GM21723 (cell line): ENCODE data around the gene PSME3.

Experiments
- ATAC-seq: cut with Tn5 transposase; IDR thresholded peaks from one replicate; pipeline ENCODE4 v1.9.1; 2021; ENCODE audit warnings: mild to moderate bottlenecking, moderate library complexity; ENCODE audit not compliant: unreplicated experiment

The PSME3 gene

DNA sequence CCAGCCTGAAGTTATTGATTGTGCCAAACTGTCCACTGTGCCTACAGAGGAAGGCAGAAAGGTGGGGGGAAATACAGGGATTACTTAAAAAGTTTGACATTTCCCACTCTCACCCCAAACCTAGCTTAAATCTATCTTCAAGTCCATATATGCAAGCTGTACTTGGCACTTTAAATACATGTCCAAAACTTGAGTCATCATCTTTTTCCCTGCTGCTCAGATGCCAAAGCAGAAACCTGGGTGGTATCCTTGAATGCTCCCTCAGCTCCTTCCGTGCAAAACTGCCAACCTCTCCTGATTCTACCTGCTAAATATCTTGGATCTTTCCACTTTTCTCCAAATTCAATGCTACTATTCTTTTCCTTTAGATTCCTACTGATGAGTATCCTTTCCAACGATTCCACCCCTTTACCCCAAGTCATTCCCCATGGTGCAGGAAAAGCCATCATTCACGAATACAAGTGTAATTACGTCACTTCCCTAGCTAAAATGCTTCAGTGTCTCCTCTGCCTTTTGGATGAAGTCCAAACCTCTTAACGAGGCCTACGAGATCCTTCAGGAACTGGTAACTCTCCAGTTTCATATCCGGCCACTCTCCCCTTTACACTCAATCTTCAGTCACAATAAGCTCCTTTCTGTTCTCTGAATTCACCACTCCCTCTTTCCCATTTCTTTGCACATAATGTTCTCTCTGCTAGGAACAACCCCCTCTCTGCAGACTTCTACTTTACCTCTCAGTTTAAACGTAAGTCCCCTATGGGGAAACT is 18.4 kb upstream of the PSME3 start:
- no peak for ATAC-seq

DNA sequence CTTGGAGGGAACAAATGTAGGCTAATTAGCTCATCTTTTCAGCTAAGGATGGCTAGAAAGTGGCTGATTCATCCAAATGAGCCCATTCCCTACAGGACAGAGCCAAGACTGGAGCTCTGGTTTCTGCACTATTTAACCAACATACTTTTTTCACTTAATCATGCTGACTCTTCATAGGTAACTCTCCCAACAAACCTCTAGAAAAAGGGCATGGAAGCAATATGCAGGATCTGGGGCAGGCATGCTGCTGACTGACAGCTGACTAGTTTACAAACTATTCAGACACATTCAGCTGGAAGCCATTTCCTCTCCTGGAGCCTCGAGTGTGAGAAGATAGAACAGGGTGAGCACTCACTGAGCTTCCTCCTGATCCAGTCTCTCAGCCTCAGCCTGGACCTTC is 15.3 kb upstream of the PSME3 start:
- ATAC-seq: no peak

DNA sequence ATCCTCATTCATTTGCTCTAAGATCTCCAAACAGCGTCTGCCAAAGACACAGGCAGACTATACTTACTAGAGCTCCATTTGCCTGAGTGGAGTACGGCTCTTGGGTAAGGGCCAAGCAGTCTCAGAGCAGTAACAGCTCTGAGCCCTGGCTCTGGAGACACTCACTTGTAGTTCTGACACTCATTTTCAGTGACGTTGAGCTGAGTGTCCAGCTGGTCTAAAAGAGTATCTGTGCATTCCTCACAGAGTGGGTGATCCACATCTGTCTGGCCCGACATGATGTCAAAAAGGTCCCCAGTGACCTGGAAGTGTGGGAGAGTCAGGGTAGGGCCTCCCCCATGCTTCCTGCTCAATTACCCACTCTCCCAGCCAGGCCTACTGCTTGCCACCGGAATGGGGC is 14.8 kb upstream of the PSME3 start:
- no peak for ATAC-seq

DNA sequence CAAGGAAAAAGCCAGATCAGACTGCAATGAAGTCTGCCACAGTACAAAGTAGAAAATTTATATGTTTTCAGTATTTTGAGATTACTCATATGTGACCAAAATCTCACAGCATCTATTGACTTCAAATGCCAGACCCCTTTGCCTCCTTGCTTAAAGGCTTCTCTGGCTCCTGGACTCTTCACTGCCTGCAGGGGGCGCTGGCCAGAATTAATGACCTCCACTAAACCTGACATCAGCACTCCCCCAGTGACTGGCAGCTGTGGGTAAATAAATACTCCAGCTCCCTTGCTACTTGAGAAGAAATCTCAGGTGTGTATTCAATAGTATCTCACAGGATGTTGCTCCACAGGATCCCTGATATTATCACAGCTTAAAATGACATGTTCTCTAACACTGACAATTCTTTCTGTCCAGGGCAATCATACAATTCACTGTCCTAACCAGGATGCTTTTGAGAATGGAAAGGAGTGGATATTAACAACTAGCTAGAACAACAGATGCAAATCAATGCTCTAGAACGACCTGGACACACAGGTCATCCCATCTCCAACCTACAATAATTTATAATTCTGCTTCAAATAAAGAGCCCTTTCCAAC is 13.2 kb upstream of the PSME3 start:
- ATAC-seq: no peak

DNA sequence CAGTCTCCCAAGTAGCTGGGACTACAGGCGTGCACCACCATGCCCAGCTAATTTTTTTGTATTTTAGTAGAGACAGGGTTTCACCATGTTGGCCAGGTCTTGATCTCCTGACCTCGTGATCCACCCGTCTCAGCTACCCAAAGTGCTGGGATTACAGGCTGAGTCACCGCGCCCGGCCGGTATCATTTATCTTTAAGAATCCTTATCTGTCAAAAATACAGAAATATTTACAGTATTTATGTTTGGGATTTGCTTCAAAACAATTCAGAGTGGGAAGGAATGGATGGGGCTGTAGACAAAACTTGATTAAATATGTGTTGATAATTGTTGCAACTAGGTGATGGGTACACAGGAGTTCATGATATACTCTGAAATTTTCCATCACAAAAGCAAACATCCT is 12.0 kb upstream of the PSME3 start:
- no peak for ATAC-seq

DNA sequence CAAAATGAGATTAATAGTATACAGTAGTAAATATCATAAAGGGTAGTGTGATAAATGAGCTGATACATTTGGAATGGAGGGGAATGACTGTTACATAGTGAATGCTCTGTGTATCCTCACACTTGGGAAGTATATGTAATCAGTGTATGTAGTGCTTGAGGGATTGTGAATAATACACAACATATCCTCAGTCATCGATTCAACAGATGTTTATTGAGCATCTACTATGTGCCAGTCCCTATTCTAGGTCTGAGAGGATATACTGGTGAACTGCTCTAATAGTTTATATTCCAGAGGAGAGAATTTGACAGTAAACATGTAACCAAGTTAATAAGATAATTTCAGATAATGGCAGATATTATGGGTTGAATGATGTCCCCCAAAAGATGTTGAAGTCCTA is 5.7 kb upstream of the PSME3 start:
- no peak for ATAC-seq

DNA sequence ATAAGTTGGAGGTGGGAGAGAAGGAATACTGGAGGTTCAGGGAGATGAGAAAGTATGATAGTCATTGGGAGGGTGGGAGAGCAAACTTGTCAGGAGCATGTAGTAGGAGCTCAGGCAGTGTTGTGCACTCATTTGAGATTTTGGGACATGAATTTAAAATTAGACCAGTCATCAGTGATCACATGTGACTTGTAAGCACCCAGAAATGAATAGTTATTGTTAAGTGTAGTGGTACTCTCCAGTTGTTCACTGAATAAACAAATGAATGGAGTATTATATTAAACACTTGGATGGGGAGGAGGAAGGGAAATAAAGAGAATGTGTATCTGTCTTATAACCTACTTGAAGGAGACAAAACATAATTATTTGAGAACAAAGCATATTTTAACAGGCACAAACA is 2.2 kb upstream of the PSME3 start:
- no peak for ATAC-seq

DNA sequence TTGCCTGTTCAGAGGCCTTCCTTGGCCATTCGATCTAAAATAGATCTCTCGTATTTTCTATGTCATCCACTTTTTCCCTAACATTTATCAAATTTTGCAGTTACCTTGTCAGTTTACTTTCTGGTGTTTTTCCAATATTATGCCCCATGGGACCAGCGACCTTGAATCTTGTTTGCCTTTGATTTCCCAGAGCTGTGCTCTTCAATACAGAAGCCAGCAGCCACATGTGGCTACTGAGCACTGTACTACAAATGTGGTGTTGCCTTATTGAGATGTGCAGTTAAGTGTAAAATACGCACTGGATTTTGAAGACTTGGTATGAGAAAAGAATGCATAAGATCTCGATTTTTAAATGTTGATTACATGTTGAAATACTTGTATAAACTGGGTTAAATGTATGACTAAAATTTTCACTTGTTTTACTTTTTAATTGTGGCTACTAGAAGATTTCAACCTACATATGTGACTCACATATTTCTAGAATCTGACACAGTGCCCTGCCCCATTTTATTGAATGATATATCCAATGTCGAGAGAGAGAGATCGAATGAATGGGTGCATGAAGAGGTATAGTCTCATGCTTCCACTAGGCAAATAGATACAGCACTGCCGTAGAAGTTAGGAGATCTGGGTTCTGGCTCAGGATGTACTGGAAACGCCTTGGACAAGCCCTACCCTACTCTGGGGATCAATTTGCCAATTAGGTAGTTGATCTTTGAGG is 824 bp upstream of the PSME3 start:
- ATAC-seq: peak; percentile 8

DNA sequence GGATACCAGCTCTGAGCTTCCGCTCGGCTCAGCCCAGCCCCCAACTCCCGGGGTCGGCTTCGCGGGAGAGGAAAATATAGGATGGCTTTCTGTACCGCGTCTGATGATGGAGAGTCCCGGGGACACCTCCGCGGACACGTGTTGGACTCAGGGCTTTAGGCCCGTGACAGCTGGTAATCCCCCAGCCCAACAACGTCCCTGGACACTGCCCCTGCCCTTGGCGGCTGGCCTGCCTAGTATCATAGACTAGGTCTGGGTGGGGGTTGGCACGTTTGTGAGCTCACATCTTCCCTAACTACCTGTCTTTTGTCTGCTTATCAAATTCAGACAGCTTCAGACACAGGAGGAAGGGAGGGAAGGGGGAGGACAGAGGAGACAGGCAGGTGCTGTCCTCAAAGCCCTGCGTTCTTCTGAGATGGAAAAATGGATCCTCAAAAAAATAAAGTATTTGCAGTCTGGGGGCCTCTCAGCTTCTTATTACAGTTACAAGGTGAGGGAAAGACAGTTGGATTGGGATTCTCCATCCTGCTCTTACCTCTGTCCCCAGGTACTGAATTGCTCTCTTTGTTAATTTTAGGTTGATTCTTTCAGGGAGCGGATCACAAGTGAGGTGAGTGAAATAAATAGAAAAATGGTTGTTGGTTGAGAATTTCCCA is 698 bp downstream of the PSME3 start:
- peak; percentile 18 for ATAC-seq

DNA sequence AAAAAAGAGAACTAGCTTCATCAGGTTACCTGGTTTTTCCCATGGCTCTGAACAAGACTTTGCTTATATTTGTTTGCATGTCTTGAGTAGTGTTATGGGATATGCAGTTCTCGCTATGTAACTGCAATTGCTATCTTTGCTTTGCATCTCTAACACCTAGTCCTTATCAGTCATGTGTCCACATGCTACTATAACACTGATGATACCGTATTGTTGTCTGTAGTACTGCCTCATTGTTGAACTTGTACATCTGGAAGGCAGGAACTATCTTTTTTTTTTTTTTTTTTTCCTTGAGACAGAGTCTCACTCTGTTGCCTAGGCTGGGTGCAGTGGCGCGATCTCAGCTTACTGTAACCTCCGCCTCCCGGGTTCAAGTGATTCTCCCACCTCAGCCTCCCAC is 2.5 kb downstream of the PSME3 start:
- ATAC-seq: no peak

DNA sequence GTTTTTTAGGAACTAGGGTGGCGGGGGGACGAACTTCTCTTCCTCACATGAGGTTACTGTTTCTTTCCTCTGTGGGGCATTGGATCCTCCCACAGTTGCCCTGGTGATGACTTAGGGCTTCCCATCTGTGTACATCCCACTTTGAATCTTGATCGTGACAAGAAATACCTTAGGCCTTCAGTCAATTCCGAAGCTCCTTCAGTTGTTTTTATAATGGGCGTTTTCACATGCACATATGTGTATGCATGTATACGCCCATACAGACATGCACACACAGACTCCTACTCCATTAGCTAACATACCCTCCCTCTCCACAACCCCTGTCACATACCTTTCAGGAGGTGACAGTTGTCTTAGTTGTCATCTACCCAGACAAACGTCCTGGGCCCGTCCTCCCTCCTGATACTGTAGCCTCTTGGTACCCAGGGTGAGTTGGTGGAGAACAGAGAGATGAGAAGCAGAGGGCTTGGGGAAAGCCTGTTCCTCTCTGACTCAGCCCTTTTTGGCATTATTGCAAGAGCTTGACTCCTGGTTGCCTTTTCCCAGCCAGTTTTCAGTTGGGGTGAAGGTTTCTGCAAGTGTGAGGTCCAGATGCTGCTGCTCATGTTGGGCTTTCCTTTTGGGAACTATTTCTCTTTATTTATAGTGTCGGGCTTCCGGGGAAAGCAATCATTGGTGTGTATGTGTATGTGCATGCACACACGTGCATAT is 8.9 kb downstream of the PSME3 start:
- ATAC-seq: no peak

DNA sequence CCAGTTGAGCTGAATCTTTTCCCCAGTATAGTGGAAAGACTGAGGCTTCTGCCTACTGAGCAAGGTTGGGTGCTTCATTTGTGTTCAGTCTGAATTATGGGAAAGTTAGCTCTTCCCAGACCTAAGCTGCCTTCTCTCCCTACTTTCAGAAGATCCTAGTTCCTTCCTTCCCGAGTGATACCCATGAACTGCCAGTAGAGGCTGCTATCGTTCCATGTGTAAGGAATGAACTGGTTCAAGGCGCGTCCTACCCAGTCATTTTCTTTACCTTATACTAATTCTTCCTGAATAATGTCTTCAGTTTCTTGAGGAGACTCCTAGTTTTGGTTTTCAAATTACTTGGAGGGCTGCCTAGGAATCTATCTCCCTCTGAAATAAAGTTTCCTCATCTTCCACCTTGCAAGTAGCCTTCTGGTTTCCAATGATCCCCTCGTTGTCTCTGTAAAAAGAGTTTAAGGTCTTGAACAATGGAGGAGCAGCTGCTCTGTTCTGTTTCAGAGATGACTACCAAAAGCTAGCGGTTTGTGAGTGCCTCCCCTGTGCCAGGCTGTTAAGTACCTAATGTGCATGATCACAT is 10.2 kb downstream of the PSME3 start:
- no peak for ATAC-seq

DNA sequence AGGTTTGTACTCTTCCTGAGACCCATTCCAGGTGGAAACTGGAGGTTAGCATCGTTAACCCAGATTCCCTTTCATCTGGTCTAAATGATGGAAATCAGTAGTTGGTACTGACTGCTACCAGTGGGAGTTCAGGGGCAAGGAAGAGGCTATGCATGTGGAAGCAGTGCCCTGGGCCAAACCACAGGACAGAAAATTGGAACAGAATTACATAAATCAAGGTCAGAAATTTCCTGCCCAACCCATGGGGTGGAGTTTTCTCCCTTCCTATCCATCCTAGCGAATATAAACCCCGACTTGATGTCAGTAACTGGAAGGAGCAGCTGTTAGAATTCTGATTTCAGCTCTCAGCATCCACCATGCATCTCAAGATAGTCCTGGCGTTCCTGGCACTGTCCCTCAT is 11.1 kb downstream of the PSME3 start, which contains the start of gene AOC2:
Gene AOC2, plus strand, starts transcription at position 310 of the 400 bp plus-strand sequence. Its CDS starts 47 bp downstream, at position 357.
- ATAC-seq: no peak

DNA sequence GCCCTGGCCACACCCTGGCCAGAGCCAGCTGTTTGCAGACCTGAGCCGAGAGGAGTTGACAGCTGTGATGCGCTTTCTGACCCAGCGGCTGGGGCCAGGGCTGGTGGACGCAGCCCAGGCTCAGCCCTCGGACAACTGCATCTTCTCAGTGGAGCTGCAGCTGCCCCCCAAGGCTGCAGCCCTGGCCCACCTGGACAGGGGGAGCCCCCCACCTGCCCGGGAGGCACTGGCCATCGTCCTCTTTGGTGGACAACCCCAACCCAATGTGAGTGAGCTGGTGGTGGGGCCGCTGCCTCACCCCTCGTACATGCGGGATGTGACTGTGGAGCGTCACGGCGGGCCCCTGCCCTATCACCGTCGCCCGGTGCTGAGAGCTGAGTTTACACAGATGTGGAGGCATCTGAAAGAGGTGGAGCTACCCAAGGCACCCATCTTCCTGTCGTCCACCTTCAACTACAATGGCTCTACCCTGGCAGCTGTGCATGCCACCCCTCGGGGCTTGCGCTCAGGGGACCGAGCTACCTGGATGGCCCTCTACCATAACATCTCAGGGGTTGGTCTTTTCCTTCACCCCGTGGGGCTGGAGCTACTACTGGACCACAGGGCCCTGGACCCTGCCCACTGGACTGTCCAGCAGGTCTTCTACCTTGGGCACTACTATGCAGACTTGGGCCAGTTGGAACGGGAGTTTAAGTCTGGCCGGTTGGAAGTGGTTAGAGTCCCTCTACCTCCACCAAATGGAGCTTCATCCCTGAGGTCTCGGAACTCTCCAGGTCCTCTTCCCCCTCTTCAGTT is 11.8 kb downstream of the PSME3 start:
- ATAC-seq: no peak

DNA sequence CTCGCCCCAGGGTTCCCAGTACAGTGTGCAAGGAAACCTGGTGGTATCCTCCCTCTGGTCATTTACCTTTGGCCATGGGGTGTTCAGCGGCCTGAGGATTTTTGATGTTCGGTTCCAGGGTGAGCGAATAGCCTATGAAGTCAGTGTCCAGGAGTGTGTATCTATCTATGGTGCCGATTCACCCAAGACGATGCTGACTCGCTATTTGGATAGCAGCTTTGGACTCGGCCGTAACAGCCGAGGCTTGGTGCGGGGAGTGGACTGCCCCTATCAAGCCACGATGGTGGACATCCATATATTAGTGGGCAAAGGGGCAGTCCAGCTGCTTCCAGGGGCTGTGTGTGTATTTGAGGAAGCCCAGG is 12.3 kb downstream of the PSME3 start:
- no peak for ATAC-seq

DNA sequence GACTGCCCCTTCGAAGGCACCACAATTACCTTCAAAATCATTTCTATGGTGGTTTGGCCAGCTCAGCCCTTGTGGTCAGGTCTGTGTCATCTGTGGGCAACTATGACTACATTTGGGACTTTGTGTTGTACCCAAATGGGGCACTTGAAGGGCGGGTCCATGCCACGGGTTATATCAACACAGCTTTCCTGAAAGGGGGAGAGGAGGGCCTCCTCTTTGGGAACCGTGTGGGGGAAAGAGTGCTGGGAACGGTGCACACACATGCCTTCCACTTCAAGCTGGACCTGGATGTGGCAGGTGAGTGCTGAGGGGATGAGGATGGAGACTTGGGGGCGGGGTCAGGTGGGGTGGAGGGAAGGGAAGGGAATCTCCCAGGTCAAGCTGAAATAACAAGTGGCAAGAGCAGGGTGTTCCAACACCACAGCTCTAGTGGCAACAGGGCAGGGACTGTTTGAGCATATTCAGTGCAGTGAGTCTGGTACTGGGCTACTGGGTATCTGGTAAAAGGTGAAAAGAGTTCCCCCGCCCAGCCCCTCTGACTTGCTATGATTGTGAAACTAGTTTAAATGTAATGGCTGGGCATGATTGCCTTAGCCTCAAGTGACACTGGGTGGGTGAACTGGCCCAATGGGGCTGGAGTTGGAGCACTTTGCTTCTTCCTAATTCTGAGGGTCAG is 12.9 kb downstream of the PSME3 start:
- no peak for ATAC-seq

DNA sequence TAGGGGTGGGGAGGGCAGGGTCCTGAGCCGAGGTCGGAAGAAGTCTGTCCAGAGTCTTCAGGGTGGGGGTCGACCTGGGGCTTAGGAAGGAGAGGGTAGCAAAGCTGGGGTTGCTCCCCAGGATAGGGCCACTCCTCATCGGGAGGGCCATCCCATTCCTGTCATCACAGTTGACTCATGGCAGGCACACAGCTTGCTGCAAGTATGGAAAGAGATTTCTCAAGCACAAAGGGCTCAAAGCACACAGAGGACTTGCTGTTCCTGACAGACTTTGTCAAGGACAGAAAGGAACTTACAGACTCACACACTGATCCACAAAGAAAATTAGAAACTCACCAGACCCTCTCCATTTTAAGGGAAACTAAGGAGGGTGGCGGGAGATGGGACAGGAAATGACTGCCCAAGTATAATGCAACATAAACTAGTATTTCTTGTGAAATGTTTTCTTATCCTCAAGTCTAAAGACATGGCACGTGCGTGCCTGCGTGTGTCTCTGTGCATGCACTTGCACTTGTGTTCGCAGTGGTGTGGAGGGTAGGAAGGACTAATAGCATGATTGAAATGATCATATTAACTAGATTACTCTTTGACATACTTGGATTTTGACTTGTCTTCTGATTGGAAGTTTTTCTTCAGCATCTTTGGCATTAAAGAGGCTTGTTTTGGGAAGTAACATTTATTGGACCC is 13.5 kb downstream of the PSME3 start:
- ATAC-seq: no peak

DNA sequence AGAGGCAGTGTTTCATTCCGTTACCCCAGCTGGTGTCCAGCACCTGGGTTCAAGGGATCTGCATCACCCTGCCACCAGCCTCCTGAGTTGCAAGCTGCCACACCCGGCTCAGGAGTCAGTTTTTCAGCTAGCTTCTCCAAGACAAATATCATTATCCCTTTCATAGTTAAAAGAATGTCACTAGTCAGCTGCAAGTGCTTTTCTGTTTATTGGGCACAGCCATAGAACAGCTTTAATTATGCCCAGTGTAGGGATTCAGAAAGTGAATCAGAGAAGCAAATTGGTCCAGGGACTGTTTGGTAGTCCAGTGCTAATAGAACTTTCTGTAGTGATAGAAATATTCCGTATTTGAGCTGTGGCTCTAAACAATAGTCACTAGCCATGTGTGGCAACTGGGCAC is 14.9 kb downstream of the PSME3 start:
- no peak for ATAC-seq

DNA sequence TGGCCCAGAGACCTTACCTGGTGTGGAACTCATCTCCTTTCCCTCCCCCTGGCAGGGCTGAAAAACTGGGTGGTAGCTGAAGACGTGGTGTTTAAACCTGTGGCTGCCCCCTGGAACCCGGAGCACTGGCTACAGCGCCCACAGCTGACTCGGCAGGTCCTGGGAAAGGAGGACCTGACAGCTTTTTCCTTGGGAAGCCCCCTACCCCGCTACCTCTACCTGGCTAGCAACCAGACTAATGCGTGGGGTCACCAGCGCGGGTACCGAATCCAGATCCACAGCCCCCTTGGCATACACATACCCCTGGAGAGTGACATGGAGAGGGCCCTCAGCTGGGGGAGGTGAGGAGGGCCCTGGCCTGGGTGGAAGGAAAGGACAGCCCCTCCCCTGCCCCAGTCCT is 15.8 kb downstream of the PSME3 start:
- no peak for ATAC-seq
